H1 (cell line): ENCODE measurements around the gene NLRP6. TPM values are rescaled to one million over a fixed set of nuclear protein-coding genes. Genes with fewer than 3 reads are reported as not detected.
A peak's percentile ranks its signal among the peaks of the same experiment; 100 is the strongest.

ENCODE experiments used
- CTCF ChIA-PET: fragments of 300-600 bp; sonication (Branson Sonifier 250); formaldehyde crosslinking; loops from one replicate; lab custom pipeline; 2021; ENCODE audit not compliant: partially characterized antibody; lab: Charles Lee
- POLR2A ChIA-PET: fragments of 300-600 bp; sonication (Branson Sonifier 250); formaldehyde crosslinking; loops from one replicate; lab custom pipeline; 2021; ENCODE audit warnings: inconsistent platforms; ENCODE audit not compliant: partially characterized antibody; lab: Charles Lee
- DNase-seq, 2 experiments: peaks; one replicate each; pipeline versions ENCODE4 v3.0.0 to v3.0.0-alpha.2; 2010 to 2022; ENCODE audit warnings: low spot score in 2 of 2, low read depth in 1 of 2, mixed read lengths in 1 of 2
- FAIRE-seq: peaks from 2 replicates; lab custom pipeline; 2011; peaks lifted over from hg19 to GRCh38; lab: Jason Lieb, UNC
- H2AFZ ChIP-seq: 2 replicates; pipeline ENCODE4 v1.8.1; 2012; ENCODE audit warnings: low read length, inconsistent platforms
- H2AK5ac ChIP-seq: 2 replicates; pipeline ENCODE4 v1.6.1; 2013; ENCODE audit warnings: low read depth, low read length
- H2BK120ac ChIP-seq: replicated peaks from 2 replicates; pipeline ENCODE3; 2013; ENCODE audit warnings: low read depth, low read length, inconsistent platforms
- H2BK12ac ChIP-seq: 2 replicates; pipeline ENCODE4 v1.6.1; 2013; ENCODE audit warnings: low read depth, low read length
- H2BK15ac ChIP-seq: 2 replicates; pipeline ENCODE4 v1.6.1; 2013; ENCODE audit warnings: low read length
- H2BK20ac ChIP-seq: 2 replicates; pipeline ENCODE4 v1.6.1; 2013; ENCODE audit warnings: low read length
- H2BK5ac ChIP-seq: 2 replicates; pipeline ENCODE4 v1.6.1; 2013; ENCODE audit warnings: low read depth, low read length
- H3K14ac ChIP-seq: 2 replicates; pipeline ENCODE4 v1.6.1; 2013; ENCODE audit warnings: inconsistent platforms; ENCODE audit not compliant: insufficient read length
- H3K18ac ChIP-seq: 2 replicates; pipeline ENCODE4 v1.6.1; 2013; ENCODE audit warnings: low read length; ENCODE audit errors: extremely low read depth
- H3K23ac ChIP-seq: 2 replicates; pipeline ENCODE4 v1.6.1; 2013; ENCODE audit warnings: inconsistent platforms; ENCODE audit not compliant: insufficient read length
- H3K23me2 ChIP-seq: 2 replicates; pipeline ENCODE4 v1.6.1; 2013; ENCODE audit warnings: low read depth, low read length
- H3K27ac ChIP-seq: 2 replicates; pipeline ENCODE4 v1.6.1; 2011; ENCODE audit warnings: low read depth, low read length, inconsistent platforms
- H3K27me3 ChIP-seq, 4 experiments: replicated peaks in 1 of 4; 1 replicate in 1 of 4; 2 replicates in 3 of 4; pipeline versions ENCODE4 v1.6.1 to v1.8.1; 2011 to 2013; ENCODE audit warnings: low read length in 3 of 4, mild to moderate bottlenecking in 3 of 4, inconsistent platforms in 2 of 4, mixed read lengths in 2 of 4, moderate library complexity in 1 of 4; ENCODE audit not compliant: control insufficient read depth in 3 of 4, insufficient read depth in 3 of 4; ENCODE audit errors: extremely low read depth in 1 of 4
- H3K36me3 ChIP-seq, 4 experiments: 2 replicates each; pipeline versions ENCODE4 v1.6.1 to v1.8.1; 2011 to 2013; ENCODE audit warnings: mild to moderate bottlenecking in 4 of 4, low read length in 3 of 4, moderate library complexity in 2 of 4, control low read depth in 1 of 4, inconsistent platforms in 1 of 4; ENCODE audit not compliant: insufficient read depth in 4 of 4, control insufficient read depth in 2 of 4
- H3K4ac ChIP-seq: replicated peaks from 2 replicates; pipeline ENCODE3; 2013; ENCODE audit warnings: low read length, low read depth, mixed read lengths, inconsistent platforms; ENCODE audit not compliant: insufficient read length
- H3K4me1 ChIP-seq, 4 experiments: replicated peaks in 1 of 4; 1 replicate in 1 of 4; 2 replicates in 3 of 4; pipeline versions ENCODE4 v1.6.1 to v1.8.1; 2011 to 2013; ENCODE audit warnings: low read length in 3 of 4, inconsistent platforms in 2 of 4, mixed read lengths in 1 of 4; ENCODE audit not compliant: insufficient read depth in 4 of 4, control insufficient read depth in 3 of 4
- H3K4me2 ChIP-seq, 2 experiments: 2 replicates each; pipeline versions ENCODE4 v1.6.1 to v1.8.1; 2011 to 2013; ENCODE audit warnings: low read depth in 2 of 2, low read length in 2 of 2, control low read depth in 1 of 2, inconsistent platforms in 1 of 2, mild to moderate bottlenecking in 1 of 2; ENCODE audit not compliant: insufficient read depth in 1 of 2
- H3K4me3 ChIP-seq, 4 experiments: fragments of 200-600, 300-600 bp in 1 of 4; sonication (generic), shearing (Covaris generic), sonication (Bioruptor Twin) in 1 of 4; 2 replicates each; pipeline versions ENCODE4 v1.5.1 to v1.8.1; 2011 to 2016; ENCODE audit warnings: low read length in 4 of 4, low read depth in 3 of 4, control low read depth in 2 of 4, inconsistent platforms in 2 of 4, mild to moderate bottlenecking in 2 of 4, mixed read lengths in 1 of 4, moderate library complexity in 1 of 4; ENCODE audit not compliant: insufficient read depth in 2 of 4; ENCODE audit errors: extremely low read depth in 1 of 4
- H3K56ac ChIP-seq: replicated peaks from 2 replicates; pipeline ENCODE3; 2013; ENCODE audit warnings: low read depth, mild to moderate bottlenecking, mixed read lengths, low read length, inconsistent platforms; ENCODE audit not compliant: insufficient read length
- H3K79me1 ChIP-seq: 2 replicates; pipeline ENCODE4 v1.6.1; 2013; ENCODE audit warnings: low read depth, low read length, control low read depth
- H3K79me2 ChIP-seq, 2 experiments: 2 replicates each; pipeline versions ENCODE4 v1.6.1 to v1.8.1; 2012 to 2013; ENCODE audit warnings: low read length in 2 of 2, mild to moderate bottlenecking in 2 of 2, inconsistent platforms in 1 of 2; ENCODE audit not compliant: insufficient read depth in 2 of 2, control insufficient read depth in 1 of 2
- H3K9ac ChIP-seq, 4 experiments: replicated peaks in 1 of 4; 1 replicate in 1 of 4; 2 replicates in 3 of 4; pipeline versions ENCODE4 v1.6.1 to v1.8.1; 2011 to 2013; ENCODE audit warnings: low read depth in 3 of 4, low read length in 3 of 4, control low read depth in 2 of 4, mild to moderate bottlenecking in 2 of 4, moderate library complexity in 2 of 4, inconsistent platforms in 1 of 4; ENCODE audit errors: extremely low read depth in 1 of 4
- H3K9me3 ChIP-seq, 2 experiments: 2 replicates each; pipeline versions ENCODE4 v1.6.1 to v1.8.1; 2012 to 2013; ENCODE audit warnings: mild to moderate bottlenecking in 2 of 2, moderate library complexity in 2 of 2, control low read depth in 1 of 2, inconsistent platforms in 1 of 2, low read depth in 1 of 2, low read length in 1 of 2, mixed read lengths in 1 of 2; ENCODE audit not compliant: insufficient read depth in 2 of 2
- H4K20me1 ChIP-seq, 2 experiments: replicated peaks in 1 of 2; 2 replicates each; pipeline versions ENCODE3 to v1.8.1; 2011 to 2013; ENCODE audit warnings: inconsistent platforms in 2 of 2, low read length in 2 of 2, mild to moderate bottlenecking in 1 of 2; ENCODE audit not compliant: insufficient read depth in 2 of 2, control insufficient read depth in 1 of 2
- H4K5ac ChIP-seq: 2 replicates; pipeline ENCODE4 v1.6.1; 2013; ENCODE audit warnings: low read length, low read depth, mixed read lengths, inconsistent platforms; ENCODE audit not compliant: insufficient read length
- H4K8ac ChIP-seq: 2 replicates; pipeline ENCODE4 v1.8.0; 2013; ENCODE audit warnings: mild to moderate bottlenecking, moderate library complexity, low read length, inconsistent platforms; ENCODE audit not compliant: insufficient read depth; ENCODE audit errors: extremely low read depth
- H4K91ac ChIP-seq: replicated peaks from 2 replicates; pipeline ENCODE3; 2013; ENCODE audit warnings: low read length, mixed read lengths, inconsistent platforms; ENCODE audit not compliant: insufficient read length
- BACH1 ChIP-seq: IDR thresholded peaks from 2 replicates; pipeline ENCODE4 v1.6.1; 2012; ENCODE audit warnings: low read length, improper control_type of control experiment
- SUZ12 ChIP-seq: fragments of 200-600 bp; sonication (generic); IDR thresholded peaks from 2 replicates; pipeline ENCODE4 v1.6.1; 2012; ENCODE audit warnings: mild to moderate bottlenecking, inconsistent platforms, low read length, moderate library complexity, mixed read lengths
- TCF12 ChIP-seq: IDR thresholded peaks from 2 replicates; pipeline ENCODE4 v1.6.1; 2011; ENCODE audit warnings: low read depth, mild to moderate bottlenecking, low read length
- WGBS, 2 experiments: shearing (Covaris generic) in 1 of 2; methylation state at CpG; one replicate each; pipeline versions ENCODE4 v1.1.6 to v1.1.7; 2013 to 2015; ENCODE audit warnings: low lambda C conversion rate in 2 of 2, mixed read lengths in 2 of 2, inconsistent platforms in 1 of 2, low coverage in 1 of 2, missing lambda C conversion rate in 1 of 2; ENCODE audit not compliant: insufficient replicate concordance in 2 of 2, insufficient coverage in 1 of 2, insufficient read length in 1 of 2; ENCODE audit errors: extremely low coverage in 1 of 2, missing lambda C conversion rate in 1 of 2; 5-methylcytosine and 5-hydroxymethylcytosine counted together
- polyA plus RNA-seq, 7 experiments: library from polyadenylated mRNA; depleted of rRNA in 3 of 7; stranded (reverse) in 5 of 7; unstranded in 2 of 7; fragments of >200 nt in 5 of 7; fragments of 200-250 nt in 2 of 7; gene quantifications; 1 replicate in 5 of 7; 2 replicates in 1 of 7; 4 replicates in 1 of 7; pipeline versions ENCODE4 v1.2.1 to v1.2.3, GENCODE V29; 2011 to 2013; ENCODE audit warnings: missing spikeins in 2 of 7, mixed read lengths in 2 of 7
- total RNA-seq: library from RNA; stranded (reverse); fragmentation: NEBNext Ultra II Directional; extraction: Animal tissue kit (Norgen Biotek cat#: 25700); gene quantifications from 2 replicates; pipeline ENCODE4 v1.2.1, GENCODE V29; 2021

NLRP6 gene
- total and polyA plus RNA-seq, 2 of the 8 experiments (the other 6 are each of a cell fraction or from before 2014, with no cell fraction given), result not detected

GRCh38 chr11:280706-281485 is 2.7 kb downstream of the NLRP6 start:
- Histone ChIP-seq H3K23ac (no peak overlapping the region), H3K14ac (no peak overlapping the region), H3K4me1 (peaks cover 0 to 5% (median 0%) of the 10 kb centered on the region in 4 experiments; a peak in 4 of 7 replicates), H3K18ac (no peak overlapping the region), H3K27ac (no peak overlapping the region), H2BK20ac (no peak overlapping the region), H4K91ac (no peak overlapping the region), H3K79me1 (no peaks in the 10 kb centered on the region), H2BK5ac (peak overlapping the region; percentile 49; the same call in 1 of the 2 replicates), H3K36me3 (no peaks in the 10 kb centered on the region), H2AK5ac (no peak overlapping the region), H3K23me2 (no peaks in the 10 kb centered on the region), H3K9ac (no peak overlapping the region), H3K27me3 (peaks cover 0 to 3% (median 1%) of the 10 kb centered on the region in 4 experiments; a peak in 2 of 7 replicates), H2BK12ac (peak overlapping the region; percentile 19; the same call in 1 of the 2 replicates), H2BK15ac (peak overlapping the region; percentile 92; the same call in 1 of the 2 replicates), H2BK120ac (no peak overlapping the region), H3K4me3 (no peak overlapping the region), H3K56ac (no peak overlapping the region), H4K8ac (peak overlapping the region; percentile 51), H3K9me3 (no peaks in the 10 kb centered on the region), H3K79me2 (no peaks in the 10 kb centered on the region), H2AFZ (no peak overlapping the region), H4K5ac (no peak overlapping the region), H3K4ac (no peak overlapping the region), H3K4me2 (peak overlapping the region in 1 of 2 experiments; percentile 19; a peak in 1 of 4 replicates), H4K20me1 (no peaks in the 10 kb centered on the region)
- DNase-seq (peak in 1 of 2 experiments; percentile 48), FAIRE-seq (no peak)
- 95% methylated on average over 74 of the region's 79 CpGs; no CpG with 5 or more reads in 1 of the 2 experiments for WGBS, 2 experiments
- POLR2A ChIA-PET, result interaction anchor here (1.0 to 3.0 kb wide), 9 partner anchors 9 to 136 kb away, joined by 3 to 11 read pairs (median 3); no protein-coding TSS in a partner anchor
- TF ChIP-seq TCF12, result no peak
- no peak for TF ChIP-seq SUZ12
- TF ChIP-seq BACH1, result no peak
- CTCF ChIA-PET, result interaction anchor here (1.0 to 8.6 kb wide), 5 partner anchors 9 to 29 kb away, joined by 3 to 88 read pairs (median 4); no protein-coding TSS in a partner anchor
